Measurements from ENCODE around the gene MRTFA.
"Not testable (repeated sequence)": the region's sequence is repeated elsewhere in the genome, so short reads cannot be mapped to it uniquely, and the experiment has no call there.

Gene MRTFA

DNA sequence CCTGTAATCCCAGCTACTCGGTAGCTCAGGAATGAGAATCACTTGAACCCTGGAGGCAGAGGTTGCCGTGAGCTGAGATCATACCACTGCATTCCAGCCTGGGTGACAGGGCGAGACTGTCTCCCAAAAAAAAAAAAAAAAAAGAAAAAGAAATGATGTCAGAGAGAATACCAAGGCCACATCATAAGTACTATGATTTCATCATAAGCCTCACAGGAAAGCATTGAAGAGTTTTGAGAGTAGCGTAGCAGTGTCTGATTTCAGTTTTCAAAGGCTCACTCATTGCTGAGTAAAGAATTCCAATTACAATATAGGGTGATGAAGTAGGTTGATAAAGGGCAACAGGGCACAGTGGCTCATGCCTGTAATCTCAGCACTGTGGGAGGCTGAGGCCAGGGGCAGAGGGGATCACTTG is 88.8 kb downstream of the MRTFA start:
- no peak for DNase-seq

DNA sequence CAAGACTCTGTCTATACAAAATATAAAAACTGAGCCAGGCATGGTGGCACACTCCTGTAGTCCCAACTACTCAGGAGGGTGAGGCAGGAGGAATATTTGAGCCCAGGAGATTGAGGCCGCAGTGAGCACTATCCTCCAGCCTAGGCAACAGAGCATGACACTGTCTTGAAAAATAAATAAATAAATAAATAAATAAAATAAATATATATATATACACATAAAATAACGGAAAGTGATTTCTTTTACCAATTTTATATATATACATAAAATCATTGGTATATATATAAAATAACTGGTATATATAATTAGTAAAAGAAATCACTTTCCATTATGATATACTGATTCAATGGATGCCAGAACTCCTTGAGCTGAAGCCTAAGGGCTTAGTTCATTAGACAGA is 91.8 kb downstream of the MRTFA start:
- DNase-seq, result no peak

DNA sequence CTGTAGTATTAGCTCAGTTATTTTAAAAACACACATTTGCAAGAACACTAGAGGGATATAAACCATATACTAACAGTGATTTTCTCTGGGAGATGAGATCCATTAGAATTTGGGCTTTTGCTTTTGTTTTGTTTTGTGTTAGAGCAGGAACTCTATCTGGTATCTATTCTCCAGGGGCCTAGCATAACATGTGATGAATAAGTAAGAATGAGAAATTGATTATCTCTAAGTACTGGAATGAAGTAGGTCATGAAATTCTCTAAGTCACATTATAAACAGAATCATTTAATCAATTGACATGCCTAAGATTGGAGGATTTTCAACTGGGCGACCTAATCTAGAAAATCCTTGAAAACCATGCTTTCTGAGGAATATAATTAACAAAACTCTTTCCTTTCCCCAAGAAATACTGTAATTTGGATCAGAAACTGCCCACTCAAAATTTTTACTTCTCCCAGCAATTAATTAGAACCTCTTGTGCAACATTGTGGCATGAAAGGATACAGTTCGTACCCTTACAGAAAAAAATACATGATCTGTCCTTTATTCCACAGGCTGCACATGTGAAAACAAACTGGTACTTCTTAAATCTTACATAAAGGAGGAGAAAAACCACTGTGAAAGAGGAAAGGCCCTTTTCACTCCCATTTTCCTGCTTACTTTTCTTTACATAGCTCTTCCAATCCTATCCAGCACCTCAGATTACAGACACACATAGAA is 93.5 kb downstream of the MRTFA start:
- no peak for DNase-seq

DNA sequence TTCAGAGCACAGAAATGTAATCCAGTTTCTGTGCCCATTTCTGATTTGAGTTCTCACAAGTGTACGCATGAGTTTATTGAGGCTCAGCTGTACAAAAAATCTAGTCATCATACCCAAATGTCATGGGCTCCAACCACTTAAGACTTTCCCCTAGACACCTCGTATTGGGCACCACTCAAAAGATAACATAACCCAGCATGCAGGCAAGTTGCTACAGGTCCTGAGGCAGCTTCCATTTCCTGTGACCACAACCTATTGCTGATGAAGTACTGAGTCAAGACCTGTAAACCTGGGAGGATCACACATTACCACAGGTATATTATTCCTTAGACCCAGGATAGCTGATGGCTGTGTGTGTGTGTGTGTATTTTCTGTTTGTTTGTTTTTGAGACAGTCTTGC is 95.2 kb downstream of the MRTFA start:
- no peak for DNase-seq

DNA sequence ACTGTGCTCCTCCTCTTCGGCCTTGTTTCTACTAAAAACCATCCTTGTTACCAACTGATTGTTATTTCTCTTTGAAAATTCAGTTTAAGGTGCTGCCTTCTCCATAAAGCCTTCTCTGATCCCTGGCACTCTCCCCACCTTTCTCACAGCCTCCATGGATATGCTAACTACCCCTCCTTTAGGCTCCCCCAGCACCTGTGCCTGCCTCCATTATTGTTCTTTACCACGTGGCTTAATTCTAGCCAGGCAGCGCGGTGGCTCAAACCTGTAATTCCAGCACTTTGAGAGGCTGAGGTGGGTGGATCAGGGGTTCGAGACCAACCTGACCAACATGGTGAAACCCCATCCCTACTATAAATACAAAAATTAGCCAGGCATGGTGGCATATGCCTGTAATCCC is 96.3 kb downstream of the MRTFA start:
- no peak for DNase-seq

DNA sequence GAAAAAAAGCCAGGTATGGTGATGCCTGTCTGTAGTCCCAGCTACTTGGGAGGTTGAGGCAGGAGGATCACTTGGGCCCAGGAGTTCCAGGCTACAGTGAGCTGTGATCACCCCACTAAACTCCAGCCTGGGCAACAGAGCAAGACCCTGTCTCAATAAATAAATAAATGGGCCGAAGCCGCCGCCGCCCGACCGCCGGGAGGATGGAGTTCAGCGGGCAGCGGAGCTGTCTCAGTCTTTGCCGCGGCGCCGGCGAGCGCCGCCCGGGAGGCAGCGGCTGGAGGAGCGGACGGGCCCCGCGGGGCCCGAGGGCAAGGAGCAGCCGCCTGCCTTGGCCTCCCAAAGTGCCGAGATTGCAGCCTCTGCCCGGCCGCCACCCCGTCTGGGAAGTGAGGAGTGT is 100.4 kb downstream of the MRTFA start:
- DNase-seq, result not testable (repeated sequence)

DNA sequence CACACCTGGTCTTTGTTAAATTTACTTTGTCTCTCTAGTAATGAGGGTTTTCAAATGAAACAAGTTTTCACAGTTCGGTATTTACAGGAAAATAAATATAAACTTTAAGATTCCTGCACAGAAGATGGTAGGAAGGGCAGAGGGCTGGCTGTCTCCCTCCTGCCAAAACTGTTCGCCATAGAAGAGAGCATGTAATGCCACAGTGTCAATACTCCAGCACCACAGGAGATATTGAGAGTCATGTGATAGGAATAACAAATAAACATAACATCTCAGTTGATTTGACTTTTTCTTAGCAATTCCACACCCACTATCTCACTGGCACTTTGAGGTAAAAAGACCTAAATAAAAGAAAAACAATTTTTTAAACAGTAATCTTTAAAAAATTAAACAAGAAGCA is 100.9 kb downstream of the MRTFA start:
- DNase-seq, result no peak

DNA sequence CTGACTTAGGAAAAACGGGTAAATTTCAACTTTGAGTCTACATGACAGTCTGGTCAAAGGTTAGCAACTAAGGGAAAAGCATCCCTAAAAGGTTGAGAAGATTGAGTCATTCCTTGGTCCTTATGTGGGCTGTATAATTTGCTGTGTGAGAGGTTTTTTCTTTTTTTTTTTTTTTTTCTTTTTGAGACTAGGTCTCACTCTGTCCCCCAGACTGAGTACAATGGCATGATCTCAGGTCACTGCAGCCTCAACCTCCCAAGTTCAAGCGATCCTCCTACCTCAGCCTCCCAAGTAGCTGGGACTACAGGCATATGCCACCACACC is 101.4 kb downstream of the MRTFA start:
- DNase-seq, result no peak

DNA sequence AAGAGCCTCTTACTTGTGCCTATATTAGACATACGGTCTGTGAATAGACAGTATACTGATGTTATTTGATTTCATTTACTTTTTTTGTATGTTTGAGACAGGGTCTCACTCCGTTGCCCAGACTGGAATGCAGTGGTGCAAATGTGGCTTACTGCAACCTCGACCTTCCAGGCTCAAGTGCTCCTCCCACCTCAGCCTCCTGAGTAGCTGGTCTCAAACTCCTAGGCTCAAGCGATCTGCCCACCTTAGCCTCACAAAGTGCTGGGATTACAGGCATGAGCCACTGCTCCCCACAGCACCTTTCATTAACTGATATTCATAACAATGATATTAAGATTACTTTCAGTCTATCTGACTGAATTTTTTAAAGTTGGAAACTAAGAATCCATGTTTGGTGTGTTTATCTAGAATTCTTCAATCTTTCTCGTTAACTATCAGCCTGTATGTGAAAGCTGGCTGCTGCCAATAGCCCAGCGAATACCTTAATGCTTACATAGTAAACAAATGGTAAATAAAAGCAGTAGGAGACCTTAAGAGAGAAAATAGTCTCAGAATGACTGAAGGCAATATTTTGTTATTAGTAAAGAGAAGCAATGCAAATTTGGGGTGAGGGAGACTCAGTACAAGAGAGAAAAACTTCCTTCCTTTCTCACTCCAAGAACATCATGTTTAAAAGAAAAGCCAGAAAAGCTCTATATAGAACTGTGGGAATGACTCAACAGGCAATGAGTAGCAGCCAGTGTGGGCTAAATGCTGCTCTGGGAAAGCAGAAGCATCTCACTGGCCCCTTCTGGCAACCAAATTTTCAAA is 101.9 kb downstream of the MRTFA start:
- no peak for DNase-seq

DNA sequence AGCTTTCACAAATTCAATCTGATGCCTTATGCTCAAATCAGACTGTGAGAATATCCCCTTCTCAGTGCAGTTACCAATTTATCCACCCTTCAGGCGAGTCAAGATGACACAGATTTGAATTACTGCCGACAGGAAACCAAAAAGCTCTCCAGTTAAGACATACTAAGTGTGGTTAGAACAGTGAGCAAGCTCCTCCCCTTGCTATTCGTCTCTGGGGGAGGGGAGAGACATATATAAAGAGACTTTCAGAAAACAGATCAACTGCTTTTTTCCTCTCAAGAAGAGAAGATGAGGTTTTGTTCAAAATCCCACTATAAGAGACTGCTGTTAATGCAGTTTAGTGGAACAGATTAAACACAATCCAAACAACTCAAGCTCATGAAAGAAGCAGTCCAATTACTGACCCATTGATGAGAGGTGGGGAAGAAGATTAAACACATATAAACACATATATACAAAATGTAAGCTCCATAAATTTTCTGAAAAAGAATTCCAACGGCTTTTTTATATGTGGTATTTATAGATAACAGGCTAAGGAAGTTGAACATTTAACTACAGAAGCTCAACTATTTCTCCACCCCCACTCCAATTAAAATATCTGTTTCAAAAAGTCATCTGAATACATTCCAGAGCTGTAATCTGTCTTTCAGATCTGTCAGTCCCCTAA is 102.7 kb downstream of the MRTFA start:
- DNase-seq, result peak; percentile 44

DNA sequence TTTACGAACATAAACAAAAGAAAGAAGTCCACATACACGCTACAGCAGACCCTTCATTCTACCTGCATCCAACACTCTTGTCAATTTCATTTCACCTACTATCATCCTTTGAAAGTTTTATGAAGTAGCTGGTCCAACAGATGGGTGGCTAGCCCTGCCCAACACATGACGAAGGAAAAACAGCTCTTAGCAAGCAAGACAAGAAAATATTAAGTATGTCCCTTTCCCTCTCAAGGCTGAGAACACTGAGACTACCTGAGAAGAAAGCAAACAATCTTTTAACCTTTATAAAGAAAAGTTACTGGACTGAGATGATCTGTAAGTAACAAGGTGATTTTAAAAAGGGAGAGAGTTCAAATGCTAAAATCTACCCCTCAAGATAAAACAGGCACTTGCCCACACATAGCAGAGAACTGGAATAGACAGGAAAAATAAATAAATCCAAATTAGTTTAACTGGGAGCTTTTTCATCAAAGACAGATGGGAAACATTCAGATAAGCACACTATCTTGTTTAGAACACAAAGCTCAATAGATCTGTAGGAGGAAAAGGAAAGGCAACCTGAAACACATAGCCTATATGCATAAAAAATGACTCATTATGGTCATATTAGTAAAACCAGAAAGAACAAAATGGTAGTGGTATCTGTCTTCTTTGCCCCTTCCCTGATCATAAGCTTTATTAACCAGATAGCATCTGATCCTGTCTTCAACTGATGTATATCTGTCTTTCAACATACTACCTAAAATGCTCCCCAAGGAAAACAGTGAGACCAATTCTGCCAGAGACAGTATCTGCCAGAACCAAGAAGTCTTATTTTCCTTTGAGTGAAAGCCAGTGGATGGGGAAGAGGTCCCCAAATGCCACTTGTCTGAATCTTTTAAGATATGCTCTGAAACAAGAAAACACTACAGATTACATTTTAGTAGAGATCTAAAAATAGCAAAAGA is 104.3 kb downstream of the MRTFA start:
- no peak for DNase-seq

DNA sequence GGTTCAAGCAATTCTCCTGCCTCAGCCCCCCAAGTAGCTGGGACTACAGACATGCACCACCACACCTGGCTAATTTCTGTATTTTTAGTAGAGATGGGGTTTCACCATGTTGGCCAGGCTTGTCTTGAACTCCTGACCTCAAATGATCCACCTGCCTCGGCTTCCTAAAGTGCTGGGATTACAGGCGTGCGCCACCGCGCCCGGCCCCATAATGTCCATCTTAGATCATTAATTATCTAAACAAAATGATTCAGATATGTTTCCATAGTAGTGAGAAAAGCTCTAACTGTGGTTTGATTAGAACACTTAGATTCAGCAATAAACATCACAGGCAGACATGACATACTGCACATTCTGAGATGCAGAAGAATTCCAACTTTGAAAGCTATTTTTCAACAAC is 106.1 kb downstream of the MRTFA start:
- not testable (repeated sequence) for DNase-seq

DNA sequence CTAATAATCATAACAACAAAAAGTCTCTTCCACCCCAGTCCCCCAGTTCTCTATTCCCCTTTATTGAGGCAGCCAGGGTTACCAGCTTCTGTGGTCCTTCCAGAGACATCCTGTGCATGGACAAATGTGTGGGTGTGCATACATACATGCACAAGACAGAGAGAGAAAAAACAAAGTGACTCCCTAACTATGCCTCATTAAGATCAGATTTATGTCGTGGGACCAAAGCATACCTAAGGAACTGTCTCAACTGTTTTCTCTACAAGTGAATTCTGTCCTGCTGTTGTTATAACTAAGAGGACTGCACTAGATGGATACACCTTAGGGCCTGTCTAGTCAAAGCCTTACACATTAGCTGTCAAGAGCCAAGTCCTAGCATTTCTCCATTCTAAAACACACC is 106.7 kb downstream of the MRTFA start:
- DNase-seq, result no peak

DNA sequence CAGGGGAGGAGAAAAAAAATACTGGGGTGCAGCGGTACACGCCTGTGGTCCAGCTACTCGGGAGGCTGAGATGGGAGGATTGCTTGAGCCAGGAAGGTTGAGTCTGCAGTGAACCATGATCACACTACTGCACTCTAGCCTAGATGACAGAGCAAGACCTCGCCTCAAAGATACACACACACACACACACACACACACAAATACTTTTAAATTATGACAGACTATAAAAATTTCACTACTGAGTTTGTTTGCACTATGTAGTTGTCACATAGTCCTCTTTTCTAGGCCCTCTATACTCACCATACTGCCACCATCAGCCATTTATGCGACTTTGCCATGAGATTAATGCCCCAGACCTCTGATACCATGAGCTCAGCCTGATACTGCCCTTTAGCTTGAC is 109.6 kb downstream of the MRTFA start:
- DNase-seq, result no peak

DNA sequence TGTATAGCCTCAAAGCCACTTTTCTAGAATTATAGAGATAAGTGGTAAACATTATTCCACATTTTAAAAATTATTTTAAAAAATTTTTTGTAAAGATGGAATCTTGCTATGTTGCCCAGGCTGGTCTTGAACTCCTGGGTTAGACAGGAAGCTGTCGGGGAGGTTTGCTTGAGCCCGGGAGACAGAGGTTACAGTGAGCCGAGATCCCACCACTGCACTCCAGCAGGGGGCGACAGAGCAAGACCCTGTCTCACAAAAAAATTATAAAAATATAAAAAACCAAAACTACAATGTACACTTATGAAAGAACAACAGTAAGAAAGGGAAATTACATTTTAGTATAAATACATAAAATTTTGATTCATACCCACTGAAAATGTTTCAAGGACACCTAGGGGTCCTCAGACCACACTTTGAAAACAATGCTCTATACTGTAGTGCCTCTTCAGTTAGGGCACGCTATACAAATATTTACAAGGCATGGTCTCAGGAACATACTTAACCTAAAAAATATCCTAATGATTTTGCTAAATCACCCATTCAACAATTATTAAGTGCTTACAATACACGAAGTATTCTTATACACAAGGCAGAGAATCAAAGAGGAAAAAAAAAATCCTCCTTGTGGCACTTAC is 111.2 kb downstream of the MRTFA start:
- peak; percentile 85 for DNase-seq

DNA sequence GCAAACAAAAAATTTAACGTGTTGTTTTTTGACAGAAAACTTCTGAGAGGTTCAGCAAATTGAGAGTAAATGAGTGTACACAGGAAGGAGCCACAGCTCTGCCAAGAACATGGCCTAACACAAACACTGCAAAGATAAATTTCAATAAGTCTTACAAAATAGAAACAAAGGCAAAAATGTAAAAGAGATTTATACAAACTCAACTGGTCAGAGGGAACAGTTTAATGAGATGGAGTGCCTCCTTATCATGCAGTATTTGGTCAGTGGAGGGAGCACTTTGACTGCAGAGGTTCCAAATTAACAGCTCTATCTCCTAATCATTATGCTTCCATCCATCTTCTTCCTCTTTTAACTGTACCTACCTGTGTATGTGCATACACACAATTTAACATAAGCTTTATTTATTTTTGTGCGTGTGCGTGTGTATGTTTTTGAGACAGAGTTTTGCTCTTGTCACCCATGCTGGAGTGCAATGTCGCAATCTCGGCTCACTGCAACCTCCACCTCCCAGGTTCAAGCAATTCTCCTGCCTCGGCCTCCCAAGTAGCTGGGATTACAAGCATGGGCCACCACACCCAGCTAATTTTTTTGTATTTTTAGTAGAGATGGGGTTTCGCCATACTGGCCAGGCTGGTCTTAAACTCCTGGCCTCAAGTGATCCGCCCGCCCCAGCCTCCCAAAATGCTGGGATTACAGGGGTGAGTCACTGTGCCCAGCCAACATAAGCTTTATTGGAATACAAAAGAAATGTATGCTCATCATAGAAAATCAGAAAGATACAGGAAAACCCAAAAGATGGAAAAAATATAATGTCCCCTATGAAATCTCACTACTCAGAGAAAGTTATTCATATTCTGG is 111.9 kb downstream of the MRTFA start:
- DNase-seq, result no peak

DNA sequence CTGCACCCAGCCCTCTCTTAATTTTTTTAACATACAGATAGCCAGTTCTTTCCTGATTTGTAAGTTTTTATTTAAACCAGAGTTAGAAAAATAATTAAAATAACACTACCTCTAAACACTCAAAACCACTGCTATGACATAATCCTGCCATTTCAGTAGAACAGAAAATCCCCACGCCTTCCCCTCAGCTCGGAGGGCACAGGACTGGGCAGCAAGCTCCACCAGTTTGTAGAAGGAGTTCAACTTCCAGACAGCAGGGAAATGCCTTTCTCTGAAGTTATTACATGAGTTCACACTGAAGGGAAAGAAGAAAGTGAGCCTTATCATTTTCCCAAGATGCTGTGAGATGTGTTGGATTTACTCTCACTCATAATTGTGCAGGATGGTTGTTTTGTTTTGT is 114.4 kb downstream of the MRTFA start:
- no peak for DNase-seq

DNA sequence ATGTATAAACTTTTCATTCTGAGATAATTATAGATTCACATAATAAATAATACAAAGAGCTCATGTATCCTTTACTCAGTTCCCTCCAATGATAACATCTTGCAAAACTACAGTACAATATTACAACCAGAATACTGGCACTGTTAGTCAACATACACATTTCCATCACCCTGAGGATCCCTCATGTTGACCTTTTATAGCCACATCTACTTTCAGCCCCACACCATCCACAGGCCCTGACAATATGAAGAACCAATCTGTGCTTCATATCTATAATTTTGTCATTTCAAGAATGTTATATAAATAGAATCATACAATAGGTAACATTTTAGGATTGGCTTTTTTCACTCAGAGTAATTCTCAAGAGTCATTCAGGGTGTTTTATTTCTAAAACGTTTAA is 115.5 kb downstream of the MRTFA start:
- no peak for DNase-seq

DNA sequence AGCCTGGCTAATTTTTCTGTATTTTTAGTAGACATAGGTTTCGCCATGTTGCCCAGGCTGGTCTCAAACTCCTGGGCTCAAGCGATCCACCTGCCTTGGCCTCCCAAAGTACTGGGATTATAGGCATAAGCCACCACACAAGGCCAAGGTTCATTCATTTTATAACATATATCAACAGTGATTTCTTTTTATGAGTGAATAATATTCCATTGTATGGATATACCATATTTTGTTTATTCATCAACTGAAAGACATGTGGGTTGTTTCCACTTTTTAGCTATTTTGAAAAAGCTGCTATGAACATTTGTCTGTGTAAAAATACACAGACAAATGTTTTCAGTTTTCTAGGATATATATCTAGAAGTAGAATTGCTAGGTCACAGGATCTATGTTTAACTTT is 116.0 kb downstream of the MRTFA start:
- no peak for DNase-seq

DNA sequence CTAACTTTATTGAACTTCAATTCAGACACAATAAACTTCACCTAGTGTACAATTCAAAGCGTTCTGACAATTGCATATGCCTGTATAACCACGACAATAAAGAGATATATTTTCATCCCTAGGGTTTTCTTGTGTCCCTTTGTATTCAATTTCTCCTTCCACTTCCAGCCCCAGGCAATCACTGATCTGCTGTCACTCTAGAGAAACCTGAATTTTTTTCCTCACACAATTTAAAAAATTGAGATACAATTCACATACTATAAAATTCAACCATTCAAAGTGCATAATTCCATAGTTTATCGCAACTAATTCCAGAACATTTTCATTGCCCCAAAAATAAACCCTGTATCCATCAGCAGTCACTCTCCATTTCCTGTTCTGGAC is 116.6 kb downstream of the MRTFA start:
- no peak for DNase-seq

DNA sequence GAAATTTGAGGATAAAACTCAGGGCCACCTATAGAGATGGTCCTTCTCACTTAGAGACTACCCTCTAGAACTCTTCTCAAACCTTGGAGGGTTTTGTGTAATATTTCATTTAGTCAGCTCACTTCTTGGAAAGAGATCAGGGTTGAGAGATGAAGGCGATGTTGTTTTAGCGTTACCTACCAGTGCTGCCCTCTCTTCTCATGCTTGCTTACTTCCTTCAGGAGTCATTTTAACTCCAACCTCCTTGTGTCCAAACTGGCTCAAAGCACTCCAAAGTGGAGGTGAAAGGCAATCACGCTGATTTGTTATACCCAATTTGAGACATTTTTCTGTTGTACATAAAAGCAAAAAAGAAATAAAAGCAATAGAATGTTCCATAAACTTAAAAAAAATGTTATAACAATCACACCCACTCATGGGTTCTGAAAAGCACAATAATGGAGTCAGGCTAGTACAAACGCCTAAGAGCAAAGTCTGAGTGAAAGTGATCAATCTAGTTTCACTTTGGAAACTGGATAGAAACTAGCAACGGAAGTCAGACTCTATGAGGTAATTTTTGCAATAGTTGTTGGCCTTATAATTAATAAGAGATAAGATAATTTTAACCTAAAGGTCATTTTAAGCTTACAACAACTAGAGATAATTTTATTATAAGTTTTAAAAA is 117.1 kb downstream of the MRTFA start:
- DNase-seq, result no peak
